Middle frontal gyrus (tissue), 1 donor: Measurements from ENCODE around the gene NID1.
"Not testable (repeated sequence)": the region's sequence is repeated elsewhere in the genome, so short reads cannot be mapped to it uniquely, and the experiment has no call there.

Experiments
- DNase-seq: peaks from one replicate; pipeline ENCODE4 v3.0.0-alpha.2; 2015; ENCODE audit warnings: low spot score; ENCODE audit errors: extremely low spot score

The NID1 gene

GRCh38 chr1:236030534-236030933 is 34.4 kb downstream of the NID1 start:
- DNase-seq: no peak

GRCh38 chr1:236029428-236029940 is 35.4 kb downstream of the NID1 start:
- no peak for DNase-seq

GRCh38 chr1:236027104-236027503 is 37.8 kb downstream of the NID1 start:
- no peak for DNase-seq

- no peak for DNase-seq
Measured at GRCh38 chr1:236025836-236026235, 39.1 kb downstream of the NID1 start.

- no peak for DNase-seq
Measured at GRCh38 chr1:236024641-236025040, 40.2 kb downstream of the NID1 start.

- DNase-seq: no peak
Measured at GRCh38 chr1:236023926-236024565, 40.8 kb downstream of the NID1 start.

- DNase-seq: no peak
Measured at GRCh38 chr1:236021424-236022135, 43.3 kb downstream of the NID1 start.

GRCh38 chr1:236020359-236021219 is 44.3 kb downstream of the NID1 start:
- no peak for DNase-seq

- DNase-seq: no peak
Measured at GRCh38 chr1:236018885-236019453, 45.9 kb downstream of the NID1 start.

GRCh38 chr1:236016782-236017400 is 48.0 kb downstream of the NID1 start:
- DNase-seq: no peak

- DNase-seq: no peak
Measured at GRCh38 chr1:236016083-236016482, 48.8 kb downstream of the NID1 start.

GRCh38 chr1:236015539-236015938 is 49.4 kb downstream of the NID1 start:
- DNase-seq: no peak

GRCh38 chr1:236013330-236013729 is 51.6 kb downstream of the NID1 start:
- no peak for DNase-seq

GRCh38 chr1:236011641-236012040 is 53.2 kb downstream of the NID1 start:
- DNase-seq: no peak

GRCh38 chr1:236010443-236010842 is 54.4 kb downstream of the NID1 start:
- DNase-seq: no peak

- no peak for DNase-seq
Measured at GRCh38 chr1:236009857-236010256, 55.0 kb downstream of the NID1 start.

- DNase-seq: no peak
Measured at GRCh38 chr1:236009191-236009590, 55.7 kb downstream of the NID1 start.

GRCh38 chr1:236007781-236008180 is 57.1 kb downstream of the NID1 start:
- no peak for DNase-seq

GRCh38 chr1:236003058-236003457 is 61.8 kb downstream of the NID1 start:
- not testable (repeated sequence) for DNase-seq

- DNase-seq: no peak
Measured at GRCh38 chr1:236002572-236002971, 62.3 kb downstream of the NID1 start.

- no peak for DNase-seq
Measured at GRCh38 chr1:236002025-236002390, 62.9 kb downstream of the NID1 start.
